ENCODE measurements around the gene TRIM59.

The TRIM59 gene

DNA sequence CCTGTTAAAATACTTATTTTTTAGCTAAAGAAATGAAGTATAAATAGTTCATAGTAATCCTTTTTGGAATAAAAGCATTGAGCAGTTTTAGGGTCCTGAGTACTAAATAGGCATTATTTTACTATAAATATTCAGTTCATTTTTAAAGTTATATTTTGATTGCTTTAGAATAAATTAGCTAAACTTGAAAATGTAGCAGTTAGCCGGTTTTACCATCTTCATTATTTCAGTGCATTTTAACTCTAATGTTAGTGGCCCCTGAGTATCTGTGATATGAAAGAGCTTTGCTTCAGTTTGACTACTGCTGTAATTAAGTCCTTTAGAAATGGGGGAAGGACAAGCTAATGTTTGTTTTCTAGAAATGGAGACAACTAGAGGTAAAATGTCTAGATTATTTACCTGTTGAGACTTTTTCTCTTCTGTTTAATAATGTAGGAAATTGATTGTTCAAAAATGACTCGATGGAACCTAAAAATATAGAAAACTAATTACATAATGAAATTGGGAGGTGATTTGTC is 46.5 kb downstream of the TRIM59 start:
- no peak for DNase-seq

DNA sequence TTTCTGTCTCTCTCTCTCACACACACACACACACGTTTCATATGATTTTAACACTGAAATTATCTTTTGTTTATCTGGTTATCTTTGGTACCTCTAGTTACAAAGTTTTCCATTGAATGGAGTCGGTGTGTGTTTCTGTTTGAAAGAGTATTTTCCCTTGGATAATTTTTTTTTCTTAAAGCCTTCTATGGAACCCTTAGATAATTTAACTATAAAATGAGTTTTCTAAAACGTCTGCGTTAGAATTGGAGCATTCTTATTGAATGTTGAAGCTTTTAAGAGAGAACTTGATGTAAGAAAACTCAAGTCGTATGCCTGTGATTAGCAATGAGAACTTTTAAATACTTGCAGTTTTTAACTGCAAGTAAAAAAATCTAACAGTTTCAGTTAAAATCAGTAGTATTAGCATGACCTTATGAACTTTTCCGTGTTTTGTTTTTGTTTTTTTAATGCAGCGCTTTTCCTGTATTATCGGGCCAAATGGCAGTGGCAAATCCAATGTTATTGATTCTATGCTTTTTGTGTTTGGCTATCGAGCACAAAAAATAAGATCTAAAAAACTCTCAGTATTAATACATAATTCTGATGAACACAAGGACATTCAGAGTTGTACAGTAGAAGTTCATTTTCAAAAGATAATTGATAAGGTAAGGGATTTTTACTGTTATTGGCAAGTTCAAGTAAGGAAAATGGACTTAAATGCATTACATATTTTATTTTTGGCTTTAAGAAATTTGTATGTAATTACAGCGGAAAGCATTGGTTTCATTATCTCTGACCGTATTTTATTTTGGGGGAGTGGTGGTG is 47.2 kb downstream of the TRIM59 start:
- no peak for DNase-seq

DNA sequence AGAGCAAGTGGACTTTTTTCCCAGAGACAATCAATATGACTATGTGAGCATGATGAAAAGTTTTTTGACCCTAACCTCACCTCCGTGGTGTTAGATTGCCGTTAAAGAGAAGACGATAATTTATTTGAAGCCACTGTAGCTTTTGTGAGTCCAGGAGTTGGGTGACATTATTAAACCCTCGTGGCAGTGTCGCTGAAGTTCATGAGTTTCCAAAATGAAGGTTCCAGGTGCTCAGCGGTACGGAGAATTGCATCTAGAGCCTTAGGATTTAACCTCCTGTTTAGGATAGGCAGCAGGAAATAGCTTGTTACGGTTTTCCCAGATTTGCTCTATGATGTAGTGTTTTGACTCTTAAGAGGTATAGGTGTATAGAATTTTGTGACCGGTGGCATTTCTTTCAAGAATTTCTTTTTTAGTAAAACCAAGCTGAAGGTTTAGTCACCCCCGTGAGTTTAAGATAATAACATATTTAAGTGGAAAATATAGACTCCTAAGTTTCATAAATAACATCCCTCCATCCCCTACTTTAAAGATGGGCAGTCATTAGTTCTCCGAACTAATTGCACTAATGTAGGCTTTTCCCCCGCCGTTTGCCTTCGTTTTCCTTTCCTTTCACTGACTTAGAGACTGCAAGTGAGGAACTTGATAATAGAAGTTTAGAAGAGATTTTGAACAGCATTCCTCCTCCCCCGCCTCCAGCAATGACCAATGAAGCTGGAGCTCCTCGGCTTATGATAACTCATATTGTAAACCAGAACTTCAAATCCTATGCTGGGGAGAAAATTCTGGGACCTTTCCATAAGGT is 48.1 kb downstream of the TRIM59 start:
- no peak for DNase-seq

DNA sequence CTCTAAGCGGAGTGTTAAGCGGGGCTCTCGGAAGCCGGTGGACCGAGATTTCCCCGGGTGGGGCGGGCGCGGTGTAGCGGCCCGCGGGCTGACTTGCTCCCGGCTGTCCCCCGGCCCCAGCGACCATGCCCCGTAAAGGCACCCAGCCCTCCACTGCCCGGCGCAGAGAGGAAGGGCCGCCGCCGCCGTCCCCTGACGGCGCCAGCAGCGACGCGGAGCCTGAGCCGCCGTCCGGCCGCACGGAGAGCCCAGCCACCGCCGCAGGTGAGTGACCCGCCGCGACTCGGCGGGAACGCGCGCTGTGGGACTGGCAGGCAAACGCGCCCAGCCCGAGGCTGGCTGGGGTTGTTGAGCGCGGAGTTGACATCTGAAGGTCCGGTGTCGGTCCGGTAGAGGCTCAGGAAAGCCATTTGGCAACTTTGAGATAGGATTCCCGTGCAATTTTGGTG is 48.9 kb downstream of the TRIM59 start:
- DNase-seq = peak in 4 of 56 donors; percentile 2 to 29 (median 8)

DNA sequence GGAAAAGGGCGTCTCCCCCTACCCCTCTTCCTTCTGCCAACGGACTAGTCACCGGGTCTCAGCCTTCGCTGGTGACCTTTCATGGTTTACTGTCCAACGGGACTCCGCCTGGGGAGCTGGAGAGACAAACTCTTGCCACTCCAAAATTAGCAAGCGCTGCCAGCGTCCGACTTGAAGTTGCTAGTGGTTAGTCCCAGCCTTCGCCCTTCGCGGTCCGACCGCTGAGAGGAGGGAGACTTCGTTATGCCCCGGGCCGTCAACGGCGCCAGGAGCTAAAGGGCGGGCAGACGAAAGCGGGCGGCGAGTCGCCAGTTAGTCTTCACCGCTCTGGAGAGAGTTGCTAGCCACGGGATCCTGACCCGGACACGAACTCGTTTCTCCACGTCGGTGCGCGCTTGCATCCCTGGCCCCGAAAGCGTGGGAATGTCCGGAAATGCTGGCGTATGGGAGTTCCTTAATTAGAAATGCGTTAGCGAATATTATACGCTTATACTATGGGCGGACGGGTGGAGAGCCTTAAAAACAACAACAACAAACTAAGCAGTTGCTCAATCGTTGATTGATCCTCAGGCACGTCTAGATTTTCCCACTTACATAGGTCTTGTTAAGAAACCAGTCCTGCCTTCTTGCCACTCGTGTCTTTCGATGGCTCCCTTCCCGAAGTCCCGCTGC is 49.4 kb downstream of the TRIM59 start:
- peak in 10 of 56 donors; percentile 6 to 48 (median 31) for DNase-seq

DNA sequence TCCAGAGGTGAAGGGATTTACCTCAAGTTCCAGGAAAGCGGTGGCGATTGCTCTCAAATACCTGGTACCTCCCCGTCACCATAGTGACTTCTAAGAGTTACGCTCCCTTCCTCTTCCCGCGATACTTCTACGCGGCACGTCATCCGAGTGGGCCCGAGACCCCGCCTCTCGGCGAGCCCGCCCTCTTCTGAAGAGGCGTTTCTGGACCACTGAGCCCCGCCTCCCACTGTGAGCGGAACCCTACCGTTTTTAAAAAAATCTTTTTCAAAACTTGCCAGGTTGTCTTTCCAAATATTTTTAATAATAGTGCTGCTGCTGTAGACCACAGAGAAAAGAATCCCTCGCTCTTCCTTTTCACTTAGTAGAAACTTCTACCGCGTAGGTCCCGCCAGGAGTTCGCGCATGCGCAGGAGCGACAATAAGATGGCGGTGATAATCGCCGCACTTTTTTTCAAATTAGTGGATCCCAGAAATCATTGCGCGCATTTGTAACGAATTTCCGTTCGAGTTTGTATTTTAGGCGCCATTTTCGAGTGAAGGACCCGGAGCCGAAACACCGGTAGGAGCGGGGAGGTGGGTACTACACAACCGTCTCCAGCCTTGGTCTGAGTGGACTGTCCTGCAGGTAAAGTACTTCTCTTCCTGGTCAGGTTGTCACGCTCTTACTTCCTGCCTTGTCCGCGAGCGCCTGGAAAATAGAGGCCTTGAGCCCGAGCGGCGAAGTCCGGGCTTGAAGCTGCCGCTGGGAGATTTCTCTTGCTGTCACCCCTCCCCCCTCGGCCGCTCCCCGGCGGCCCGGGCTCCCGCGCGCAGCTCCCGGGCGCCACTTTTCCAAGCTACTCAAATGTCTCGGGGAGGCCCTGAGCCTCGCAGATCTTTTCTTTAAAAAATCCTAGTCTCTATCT is 50.2 kb downstream of the TRIM59 start, which contains the start of the genes IFT80 and SMC4:
TSS of gene IFT80 (minus strand) at position 101 of the 905 bp plus-strand sequence. CDS start 14,625 bp downstream, outside the sequence.
TSS of gene SMC4 (plus strand) at position 526 of the 905 bp plus-strand sequence. CDS start 1,177 bp downstream, outside the sequence.
- peak; percentile 58 to 97 (median 88) for DNase-seq

DNA sequence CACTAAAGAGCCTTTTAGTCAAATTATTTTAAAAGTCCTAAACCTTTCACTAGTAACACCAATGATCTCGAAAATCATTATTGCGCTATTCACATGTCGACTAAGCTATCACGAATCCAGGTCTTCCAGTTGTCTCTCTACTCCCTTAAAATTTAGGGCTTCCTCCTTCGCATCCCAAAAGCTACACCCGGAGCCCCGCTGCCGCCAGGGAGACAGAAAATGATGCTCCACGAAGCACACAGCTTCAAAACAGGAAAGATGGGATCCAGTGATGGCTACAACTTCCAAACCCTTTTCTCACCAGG is 50.8 kb downstream of the TRIM59 start:
- no peak for DNase-seq

DNA sequence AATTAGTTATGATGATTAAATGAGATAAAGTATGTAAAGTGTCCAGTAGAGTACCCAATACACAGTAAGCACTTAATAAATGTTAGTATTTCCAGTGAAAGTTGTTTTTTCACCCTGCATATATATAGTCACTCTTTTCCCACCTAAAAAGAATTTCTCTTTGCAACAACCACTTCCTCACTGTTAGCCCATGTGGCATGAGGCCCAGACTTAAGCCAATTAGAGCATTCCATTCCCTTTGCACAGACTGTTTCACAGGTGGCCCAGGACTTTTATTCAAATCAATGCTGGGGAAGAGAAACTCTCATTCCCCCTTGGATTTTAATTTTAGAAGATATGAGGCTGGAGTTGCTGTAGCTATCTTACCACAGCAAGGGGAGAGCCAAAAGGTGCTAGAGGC is 54.3 kb downstream of the TRIM59 start:
- no peak for DNase-seq

DNA sequence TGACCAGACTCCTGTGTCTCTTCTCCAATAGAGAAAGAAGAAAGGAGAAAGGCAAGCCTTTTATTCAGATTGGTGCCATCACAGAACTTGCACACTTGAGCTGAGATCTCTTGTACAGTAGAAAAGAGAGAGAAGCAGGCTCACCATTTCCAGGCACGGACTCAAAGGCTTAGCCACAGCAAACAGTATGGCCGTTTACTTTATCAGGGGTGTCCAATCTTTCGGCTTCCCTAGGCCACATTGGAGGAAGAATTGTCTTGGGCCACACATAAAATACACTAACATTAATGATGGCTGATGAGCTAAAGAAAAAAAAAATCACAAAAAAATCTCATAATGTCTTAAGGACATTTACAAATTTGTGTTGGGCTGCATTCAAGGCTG is 55.6 kb downstream of the TRIM59 start:
- no peak for DNase-seq

DNA sequence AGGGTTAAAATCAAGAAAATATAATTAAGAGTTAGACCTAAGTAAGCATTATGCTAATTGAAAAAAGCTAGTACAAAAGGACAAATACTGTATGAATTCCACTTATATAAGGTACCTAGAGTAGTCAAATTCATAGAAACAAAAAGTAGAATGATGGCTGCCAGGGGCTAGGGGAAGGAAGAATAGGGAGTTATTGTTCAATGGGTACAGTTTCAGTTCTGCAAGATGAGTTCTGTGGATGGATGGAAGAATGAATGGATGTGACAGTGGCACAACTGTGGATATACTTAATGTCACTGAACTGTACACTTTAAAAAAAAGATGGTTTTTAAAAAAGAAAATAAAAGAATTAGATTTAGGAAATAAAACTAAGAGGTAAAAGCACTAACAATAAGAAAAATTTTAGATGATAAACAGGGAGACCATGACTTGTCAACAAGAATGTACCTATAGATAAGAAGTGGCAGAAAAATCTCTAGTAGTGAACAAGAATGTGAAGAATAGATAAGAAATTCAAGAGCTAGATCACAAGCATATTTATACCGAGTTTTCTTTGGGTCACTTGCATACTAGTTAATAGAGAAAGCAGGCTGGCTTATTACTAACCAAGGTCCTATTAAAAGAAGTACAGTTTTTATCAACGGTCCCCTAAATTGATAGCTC is 56.1 kb downstream of the TRIM59 start:
- DNase-seq = no peak

DNA sequence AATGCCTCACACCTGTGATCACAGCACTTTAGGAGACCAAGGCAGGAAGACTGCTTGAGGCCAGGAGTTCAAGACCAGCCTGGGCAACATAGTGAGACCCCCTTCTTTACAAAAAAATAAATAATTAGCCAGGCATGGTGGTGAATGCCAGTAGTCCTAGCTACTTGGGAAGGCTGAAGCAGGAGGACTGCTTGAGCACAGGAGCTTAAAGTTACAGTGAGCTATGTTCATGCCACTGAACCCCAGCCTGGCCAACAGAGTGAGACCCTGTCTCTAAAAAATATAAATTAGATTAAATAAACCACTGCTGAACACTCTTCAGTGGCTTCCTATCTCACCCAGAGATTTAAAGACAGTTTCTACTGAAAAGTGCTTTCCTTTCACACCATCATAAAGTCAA is 56.8 kb downstream of the TRIM59 start:
- no peak for DNase-seq

DNA sequence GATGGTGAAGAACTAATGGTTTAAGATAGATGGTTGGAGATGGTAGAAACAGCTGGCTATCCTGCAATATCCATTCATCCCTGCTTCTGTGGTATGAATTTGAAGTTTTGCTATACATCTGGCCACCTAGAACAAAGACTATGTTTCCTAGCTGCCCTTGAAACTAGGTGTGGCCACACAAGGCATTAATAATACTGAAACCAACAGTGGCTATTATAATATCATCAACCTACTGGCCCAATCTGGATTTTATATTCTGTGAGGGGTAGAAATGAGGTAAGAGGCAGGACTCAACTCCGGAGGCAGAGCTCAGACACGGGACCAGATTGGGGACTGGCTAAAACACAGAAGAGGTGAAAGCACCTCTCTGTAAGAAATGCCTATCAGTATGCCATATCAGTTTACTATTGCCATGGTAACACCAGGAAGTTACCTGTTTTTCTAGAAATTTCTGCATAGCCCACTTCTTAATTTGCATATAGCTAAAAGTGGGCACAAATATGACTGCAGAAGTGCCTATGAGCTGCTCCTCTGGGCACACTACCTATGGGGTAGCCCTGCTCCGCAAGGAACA is 58.9 kb downstream of the TRIM59 start:
- no peak for DNase-seq
